GM19238 (cell line): ENCODE data around the gene SNAPC1.

Experiments
- DNase-seq: peaks from one replicate; pipeline ENCODE4 v3.0.0; 2011; ENCODE audit warnings: low spot score; ENCODE audit not compliant: insufficient read length

SNAPC1 gene

GRCh38 chr14:61811882-61812346 is 49.7 kb downstream of the SNAPC1 start:
- DNase-seq: no peak

- DNase-seq: no peak
Measured at GRCh38 chr14:61812347-61813095, 50.3 kb downstream of the SNAPC1 start, which contains the start of gene SYT16. Gene SYT16, plus strand, starts transcription at chr14:61812703.

GRCh38 chr14:61813096-61813606 is 50.9 kb downstream of the SNAPC1 start:
- DNase-seq: no peak

- DNase-seq: no peak
Measured at GRCh38 chr14:61822458-61822857, 60.2 kb downstream of the SNAPC1 start.

GRCh38 chr14:61832783-61833182 is 70.6 kb downstream of the SNAPC1 start:
- no peak for DNase-seq

- no peak for DNase-seq
Measured at GRCh38 chr14:61836184-61836583, 74.0 kb downstream of the SNAPC1 start.

- no peak for DNase-seq
Measured at GRCh38 chr14:61836807-61837206, 74.6 kb downstream of the SNAPC1 start.

- peak; percentile 23 for DNase-seq
Measured at GRCh38 chr14:61837336-61838229, 75.4 kb downstream of the SNAPC1 start.

GRCh38 chr14:61838661-61839245 is 76.5 kb downstream of the SNAPC1 start:
- DNase-seq: no peak

- no peak for DNase-seq
Measured at GRCh38 chr14:61839507-61839906, 77.3 kb downstream of the SNAPC1 start.

- no peak for DNase-seq
Measured at GRCh38 chr14:61841145-61841544, 78.9 kb downstream of the SNAPC1 start.
